HG02759 (cell line): Measurements from ENCODE around the gene ASCL5.
A peak's percentile ranks its signal among the peaks of the same experiment; 100 is the strongest.

Experiments
- ATAC-seq: cut with Tn5 transposase; IDR thresholded peaks from one replicate; pipeline ENCODE4 v1.9.1; 2021; ENCODE audit warnings: mild to moderate bottlenecking, moderate library complexity; ENCODE audit not compliant: unreplicated experiment

ASCL5 gene

DNA sequence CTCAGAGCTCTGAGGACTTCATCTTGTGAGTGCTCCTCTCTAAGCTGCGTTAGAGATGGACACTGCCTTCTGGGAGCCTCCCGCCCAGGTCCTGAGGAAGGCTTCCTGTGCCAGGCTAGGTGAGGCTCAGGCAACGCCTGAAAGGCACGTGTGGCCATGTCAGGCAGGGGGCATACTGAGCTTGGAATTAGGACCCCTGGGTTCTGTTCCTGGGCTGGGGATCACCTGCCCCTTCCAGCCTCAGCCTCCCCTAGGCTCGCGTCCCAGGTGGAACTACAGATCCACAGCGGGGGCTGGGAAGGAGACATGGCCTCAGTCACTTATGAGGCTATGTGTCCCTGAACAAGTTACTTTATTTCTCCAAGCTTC, 10.0 kb upstream of the ASCL5 start:
- no peak for ATAC-seq

DNA sequence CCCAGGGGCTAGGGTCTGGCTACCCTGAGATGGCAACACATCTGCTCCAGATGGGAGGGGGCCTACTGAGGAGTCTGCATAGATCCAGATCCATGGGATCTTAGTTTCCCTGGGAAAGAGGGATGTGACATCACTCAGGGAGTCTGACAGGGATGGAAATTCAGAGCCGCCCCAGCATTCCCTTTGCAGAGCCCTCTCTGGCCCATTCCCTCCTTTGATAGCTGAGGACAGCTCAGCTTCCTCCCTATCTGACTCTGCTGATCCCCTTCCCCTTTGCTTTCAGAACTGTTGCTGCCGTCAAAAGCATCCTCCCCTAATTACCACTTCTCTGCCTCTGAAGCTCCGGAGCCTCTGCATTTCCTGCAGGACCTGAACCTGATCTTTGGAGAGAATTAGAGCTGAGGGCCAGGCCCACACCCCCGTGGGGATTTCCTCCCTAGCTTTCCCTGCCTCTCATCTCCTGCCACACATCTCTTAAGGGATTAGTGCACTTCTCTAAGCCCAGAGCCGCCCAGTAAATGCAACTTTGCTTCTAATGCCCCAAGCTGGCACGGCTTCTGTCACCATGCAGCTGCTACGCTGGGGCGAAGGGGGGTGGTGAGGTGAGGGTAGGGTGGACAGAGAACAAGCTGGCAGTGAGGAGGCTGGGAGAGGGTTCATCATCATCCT, 9.5 kb upstream of the ASCL5 start:
- ATAC-seq, result no peak

DNA sequence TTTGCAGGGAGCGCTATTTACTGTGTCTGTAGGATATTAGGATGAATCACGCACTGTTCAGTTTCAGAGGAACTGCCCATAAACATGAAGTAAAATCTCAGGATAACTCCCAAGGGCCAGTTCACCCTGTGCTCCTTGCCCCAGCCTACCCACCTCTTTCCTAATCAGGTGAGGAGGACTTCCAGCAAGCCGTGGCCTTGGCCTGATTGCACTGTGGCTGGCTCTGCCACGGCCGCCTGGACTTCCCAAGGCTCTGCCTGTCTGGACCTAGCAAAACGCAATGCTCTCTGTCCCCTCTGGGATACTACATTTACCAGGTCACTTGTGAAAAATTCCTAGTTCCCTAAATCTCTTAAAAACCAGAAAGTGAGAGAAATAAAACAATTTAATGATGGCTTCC, 7.4 kb upstream of the ASCL5 start:
- no peak for ATAC-seq

DNA sequence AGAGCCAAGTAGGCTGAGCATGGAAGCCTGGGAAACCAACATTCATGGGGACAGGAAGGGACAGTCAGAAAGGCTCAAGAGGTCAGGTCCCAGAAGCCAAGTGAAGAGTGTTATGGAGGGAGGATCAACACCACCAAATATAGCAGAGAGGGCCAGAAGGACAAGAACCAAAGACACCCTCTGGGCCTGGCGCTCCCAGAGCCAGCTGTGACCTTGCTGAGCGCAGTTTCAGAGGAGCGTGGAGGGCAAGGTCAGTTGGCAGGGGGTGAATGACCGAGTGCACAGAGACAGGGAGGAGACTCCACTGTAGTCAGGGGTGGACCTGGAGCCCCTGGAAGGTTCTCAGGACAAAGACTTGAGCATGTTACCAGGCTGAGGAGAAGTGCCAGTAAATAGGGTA, 4.4 kb upstream of the ASCL5 start:
- ATAC-seq, result no peak

DNA sequence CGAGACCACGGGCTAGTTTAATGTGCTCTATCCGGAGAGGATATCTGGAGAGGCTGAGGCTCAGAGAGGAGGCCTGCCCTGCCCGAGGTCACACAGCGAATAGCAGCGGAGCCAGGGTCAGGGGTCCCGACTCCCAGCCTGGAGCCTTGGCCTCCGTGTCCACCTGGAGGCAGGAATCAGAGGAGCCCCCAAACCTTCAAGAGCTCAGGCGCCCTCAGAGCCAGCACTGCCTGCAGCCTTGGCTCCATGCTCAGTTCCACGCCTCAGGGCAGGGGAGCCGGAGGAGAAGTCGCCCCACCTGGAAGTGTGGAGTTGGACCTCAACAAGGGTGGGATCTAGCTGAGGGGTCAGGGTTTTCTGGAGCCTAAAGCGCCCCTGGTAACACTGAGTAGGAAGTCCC, 2.0 kb upstream of the ASCL5 start:
- ATAC-seq, result no peak

DNA sequence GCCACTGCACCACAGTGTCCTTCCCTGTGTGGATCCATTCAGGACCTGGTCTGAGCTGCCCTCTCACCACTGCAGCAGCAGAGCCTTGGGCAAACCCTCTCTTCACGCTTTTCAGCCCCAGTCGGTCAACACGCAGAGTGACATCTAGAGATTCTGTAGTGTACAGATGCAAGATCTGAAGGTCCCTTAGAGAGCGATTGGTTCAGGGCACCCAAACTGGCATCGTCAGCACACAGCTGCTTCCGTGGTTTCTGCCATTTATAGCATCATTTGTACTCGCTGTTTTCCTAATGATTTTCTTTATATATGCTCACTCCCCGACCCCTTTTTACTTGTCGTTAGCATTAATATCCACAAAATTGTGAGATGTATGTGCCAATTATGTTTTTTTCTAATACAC, 1.5 kb upstream of the ASCL5 start:
- no peak for ATAC-seq

DNA sequence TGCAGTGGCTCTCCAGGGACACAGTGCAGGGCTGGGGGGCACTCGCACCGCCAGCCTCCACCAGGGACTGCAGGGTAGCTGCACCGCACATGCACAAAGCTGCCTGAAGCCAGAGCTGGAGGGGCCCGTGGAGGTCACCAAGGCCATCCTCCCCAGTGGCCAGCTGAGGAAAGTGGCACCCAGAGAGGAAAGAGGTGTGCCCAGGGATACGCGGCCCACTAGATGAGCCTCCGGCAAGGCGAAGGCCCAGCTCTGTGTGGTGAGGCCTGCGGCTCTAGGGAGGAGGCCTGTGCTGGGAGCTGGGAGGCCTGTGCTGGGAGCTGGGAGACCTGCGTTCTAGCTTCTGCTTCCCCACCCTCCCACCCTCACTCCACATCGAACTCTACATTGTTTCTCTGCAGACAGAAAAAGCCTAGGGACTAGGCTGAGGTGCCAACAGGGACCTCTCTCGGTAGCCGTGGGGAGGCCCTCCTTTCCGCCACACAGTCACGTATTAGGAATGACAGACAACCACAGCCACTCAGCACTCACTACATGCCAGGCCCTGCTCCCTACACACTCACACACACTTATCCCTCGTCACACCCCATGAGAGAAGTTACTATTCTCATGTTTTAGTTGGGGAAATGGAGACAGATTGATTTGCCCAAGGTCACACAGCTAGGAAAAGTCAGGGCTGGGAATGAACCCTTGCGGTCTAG, 921 bp upstream of the ASCL5 start:
- ATAC-seq, result no peak

DNA sequence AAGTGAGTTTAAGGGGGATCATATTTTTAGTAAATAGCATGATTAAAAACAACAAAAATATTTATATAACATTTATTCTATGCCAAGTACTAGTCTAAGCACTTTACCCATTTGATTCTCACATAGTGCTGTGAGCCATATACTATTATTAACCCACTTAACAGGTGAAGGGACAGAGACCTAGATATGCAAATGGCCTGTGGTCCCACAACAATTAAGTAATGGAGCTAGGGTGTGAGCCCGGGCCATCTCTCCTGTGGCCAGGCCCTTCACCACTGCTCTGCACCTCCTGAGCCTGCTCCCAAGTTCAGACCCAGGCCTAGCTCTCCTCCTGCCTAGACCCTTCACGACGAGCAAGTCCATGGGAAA, 537 bp downstream of the ASCL5 start:
- ATAC-seq, result no peak

DNA sequence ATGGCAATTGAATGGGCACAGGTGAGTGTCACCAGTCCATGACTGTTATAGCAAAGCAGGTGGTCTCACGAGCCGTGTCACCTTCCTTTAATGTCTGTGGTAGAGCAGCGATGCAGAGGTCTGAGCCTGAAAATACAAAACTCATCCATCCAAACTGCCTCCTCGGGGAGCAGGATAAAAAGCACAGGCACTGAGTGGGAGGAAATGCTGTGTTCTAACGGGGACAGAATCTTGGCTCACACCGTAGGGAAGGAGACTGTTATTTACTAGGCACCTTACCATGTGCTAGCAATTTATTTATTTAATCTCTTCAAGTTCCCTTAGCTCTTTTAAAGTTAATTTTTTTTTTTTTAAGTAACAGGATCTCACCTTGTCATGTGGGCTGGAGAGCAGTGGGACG, 1.2 kb downstream of the ASCL5 start:
- no peak for ATAC-seq

DNA sequence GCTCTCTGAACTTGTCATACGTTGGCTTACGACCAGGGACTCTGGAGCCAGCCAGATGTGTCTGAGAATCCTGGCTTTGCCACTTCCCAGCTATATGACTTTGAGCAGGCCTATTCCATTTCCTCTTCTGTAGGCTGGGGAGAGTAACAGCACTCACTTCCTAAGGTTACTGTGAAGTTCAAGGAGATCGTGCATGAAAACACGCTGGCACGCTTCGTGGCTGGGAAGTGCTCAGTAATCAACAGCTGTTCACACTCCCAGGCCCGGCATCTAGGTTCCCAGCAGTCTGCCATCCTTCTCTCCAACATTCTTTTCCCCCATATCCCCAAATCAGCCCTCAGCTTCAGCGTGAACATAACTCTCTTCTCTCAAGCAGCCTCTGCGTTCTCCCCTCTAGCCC, 2.0 kb downstream of the ASCL5 start:
- ATAC-seq, result no peak

DNA sequence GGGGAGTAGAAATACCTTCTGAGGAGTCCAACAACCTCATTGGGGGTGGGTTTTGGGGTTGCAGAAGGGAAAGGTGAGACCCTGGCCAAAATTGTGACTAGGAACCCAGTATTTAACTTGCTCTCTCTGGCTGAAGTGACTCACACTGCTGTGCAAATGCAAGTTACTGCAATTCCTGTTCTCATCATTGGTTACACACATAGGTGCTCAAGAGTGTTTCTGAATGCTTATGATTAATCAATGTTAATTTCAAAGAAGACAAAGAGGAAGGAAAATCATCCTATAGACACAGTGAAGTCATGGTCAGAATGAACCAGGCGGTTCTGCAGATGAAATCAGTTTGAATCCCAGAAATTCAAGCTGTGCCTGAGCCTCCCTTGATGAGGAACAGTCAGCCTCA, 3.1 kb downstream of the ASCL5 start:
- ATAC-seq, result no peak

DNA sequence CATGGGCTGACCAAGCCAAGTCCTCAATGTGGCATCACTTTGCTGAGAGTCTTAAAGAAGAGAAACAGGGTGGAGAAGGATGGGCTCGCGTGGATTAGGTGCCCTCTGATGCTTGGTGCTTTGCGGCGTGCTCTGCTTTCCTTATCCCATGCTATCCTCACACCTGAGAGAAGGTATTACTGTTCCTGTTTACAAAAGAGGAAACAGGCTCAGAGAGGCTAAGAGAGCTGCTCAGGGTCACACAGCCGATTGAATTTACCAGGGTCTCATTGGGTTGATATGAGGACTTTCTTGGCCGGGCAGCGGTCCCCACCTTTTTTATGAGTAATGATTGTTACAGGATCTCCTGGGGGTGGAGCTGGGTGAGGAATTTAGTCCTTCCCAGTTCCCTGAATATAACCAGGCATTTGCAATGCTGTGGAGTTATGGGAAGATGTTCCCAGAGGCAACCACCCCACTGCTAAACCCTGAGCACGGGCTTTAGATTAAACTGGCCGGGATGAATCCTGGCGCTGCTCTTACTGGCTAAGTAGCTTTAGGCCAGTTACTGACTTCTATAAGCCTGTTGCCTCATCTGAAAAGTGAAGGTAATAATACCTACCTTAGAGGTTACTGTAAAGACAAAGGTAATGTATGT, 4.5 kb downstream of the ASCL5 start:
- ATAC-seq, result no peak

DNA sequence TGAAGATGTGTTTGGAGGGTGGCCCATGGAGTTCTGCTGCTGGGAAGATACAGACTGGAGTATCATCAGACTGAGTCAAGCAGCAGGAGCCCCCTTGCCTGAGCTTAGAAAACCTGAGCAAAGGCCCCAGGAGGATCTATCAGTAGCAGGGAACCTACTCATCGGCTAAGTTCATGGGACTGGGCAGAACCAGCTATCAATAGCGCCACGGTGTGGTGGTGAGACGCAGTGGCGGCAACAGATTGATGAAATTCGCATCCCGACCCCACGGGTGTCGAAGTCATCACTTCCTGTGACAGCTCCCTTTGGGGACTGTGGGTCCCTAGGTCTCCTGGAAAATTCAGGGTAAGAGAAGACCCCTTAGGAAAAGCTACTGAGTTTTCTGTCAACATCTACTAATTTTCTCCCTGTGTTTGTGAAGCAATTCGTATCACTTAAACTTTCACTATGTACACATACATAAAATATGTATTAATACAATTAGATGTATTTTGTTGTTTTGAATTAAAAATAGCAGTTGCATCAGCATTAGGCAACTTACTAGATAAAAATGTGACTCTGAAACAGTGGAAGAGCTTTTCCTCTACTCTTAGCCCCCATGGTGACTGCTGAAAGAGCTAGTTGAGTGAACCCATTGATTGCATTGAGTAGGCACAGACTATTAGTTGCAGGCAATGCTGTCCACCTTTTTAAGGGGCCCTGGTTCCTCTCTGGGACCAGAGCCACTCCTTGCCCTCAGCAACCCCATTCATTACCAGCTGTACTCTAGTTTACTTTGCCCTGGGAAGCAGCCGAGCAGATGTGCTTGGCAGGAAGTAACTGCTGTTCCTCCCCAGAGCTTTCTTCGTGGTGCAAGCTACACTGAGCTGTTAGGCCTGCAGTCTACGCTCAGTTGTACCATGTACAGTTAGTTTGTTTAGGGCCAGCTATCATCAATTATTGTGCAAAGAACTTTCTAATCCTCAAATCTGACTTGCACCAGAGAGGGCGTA, 7.5 kb downstream of the ASCL5 start:
- ATAC-seq, result no peak

DNA sequence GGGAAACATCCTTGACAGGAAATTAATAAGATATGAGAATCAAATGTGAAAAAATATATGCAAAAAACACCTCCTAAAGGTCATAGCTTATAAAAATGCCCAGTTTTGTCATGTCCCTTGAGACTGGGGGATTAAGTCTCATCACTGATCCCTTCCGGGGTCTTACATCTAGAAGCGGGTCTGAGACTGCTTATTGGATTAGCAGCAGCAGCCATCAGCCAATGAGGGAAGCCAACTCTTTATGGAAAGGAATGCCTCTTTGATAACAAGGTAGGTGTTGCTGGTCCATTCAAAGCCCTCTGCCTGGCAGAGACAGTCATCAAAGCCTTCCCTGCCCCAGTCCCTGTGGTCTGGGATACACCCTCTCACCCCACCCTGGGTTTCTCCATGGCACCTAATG, 10.9 kb downstream of the ASCL5 start:
- no peak for ATAC-seq

DNA sequence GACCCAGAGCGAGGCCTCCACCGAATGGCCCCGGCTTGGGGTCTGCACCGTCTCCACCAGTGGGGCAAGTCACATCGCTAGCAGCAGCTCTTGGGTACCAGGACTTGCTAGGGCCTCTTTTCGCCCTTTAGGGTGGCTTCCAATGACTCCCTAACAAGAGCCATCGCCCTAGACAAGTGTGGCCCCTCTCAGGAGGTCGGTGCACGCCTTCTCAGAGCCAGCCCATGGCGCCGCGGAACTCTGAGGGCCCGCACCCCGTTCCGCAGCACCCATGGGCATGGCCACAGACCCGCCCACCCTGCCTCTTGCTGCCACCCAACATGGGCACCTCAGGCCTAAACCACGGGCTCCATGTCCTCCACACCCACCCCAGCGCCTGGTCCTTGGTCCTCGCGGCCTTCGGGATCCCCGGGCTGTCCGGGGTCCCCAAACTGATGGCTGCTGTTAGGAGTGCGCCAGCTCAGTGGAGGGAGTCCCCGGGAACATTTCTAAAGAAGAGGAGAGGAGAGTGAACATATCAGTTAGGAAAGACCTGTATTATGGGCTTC, 11.5 kb downstream of the ASCL5 start:
- no peak for ATAC-seq

DNA sequence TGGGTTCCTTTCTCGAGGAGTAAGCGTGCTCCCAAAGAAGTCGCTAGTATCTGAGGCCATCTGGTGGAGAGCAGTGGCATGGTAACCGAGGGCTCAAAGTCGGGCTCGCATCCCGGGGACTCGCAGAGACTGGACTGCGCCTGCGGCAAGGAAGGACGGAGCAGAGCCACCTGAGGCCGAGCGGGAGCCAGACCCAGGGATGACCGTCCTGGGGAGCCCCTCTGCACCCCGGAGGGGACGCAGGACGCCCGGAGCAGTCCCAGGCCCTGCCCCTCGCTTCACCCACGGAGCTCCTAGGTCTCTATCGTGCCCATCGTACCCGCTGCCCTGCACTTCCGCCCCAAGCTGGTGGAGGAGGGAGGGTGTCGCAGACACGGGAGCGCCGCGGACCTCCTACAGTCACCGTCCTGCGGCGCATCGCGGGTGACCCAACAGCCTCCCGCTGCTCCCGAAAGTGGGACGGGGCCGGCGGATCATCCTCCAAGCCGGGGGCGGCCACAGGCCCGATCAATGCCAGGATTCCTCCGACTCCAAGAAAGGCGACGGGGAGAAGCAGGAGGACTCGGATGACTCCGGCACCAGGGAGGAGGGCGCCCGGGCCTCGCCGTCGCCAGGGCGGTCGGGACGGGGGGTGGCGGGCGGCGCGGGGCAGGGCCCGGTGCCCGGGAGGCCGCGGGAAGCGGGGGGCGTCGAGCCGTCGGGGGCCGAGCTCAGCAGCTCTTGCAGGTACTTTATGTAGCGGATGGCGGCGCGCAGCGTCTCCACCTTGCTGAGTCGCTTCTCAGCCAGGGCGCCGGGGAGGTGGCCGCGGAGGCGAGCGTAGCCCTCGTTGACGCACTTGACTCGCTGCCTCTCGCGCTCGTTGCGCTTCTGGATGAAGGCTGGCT, 12.5 kb downstream of the ASCL5 start:
- ATAC-seq, result peak; percentile 78

DNA sequence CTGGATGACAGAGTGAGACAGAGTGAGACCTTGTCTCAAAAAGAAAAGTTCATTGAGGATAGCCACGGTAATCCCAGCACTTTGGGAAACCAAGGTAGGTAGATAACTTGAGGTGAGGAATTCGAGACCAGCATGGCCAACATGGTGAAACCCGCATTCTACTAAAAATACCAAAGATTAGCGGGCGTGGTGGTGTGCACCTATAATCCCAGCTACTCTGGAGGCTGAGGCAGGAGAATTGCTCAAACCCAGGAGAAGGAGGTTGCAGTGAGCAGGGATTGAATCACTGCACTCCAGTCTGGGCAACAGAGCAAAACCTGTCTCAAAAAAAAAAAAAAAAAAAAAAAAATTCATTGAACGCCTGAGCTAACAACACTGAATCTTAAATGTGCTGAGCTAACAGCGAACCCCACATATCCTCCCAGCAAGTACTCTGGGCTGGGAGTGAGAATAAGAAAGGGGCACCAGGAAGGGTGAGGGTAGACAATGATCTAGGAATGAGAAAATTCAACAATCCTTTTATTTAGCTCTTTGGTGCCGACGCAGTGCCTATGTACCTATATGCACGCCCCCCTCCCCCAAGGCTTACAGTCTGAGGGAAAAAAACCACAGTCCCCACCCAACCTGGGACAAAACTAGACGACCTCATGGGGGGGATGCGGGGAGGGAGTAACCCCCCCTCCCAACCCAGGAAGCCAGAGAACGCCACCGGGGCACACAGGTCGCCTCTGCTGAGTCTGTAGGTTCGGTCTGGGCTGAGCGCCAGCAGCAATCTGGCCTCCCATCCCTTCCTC, 13.3 kb downstream of the ASCL5 start:
- ATAC-seq, result no peak

DNA sequence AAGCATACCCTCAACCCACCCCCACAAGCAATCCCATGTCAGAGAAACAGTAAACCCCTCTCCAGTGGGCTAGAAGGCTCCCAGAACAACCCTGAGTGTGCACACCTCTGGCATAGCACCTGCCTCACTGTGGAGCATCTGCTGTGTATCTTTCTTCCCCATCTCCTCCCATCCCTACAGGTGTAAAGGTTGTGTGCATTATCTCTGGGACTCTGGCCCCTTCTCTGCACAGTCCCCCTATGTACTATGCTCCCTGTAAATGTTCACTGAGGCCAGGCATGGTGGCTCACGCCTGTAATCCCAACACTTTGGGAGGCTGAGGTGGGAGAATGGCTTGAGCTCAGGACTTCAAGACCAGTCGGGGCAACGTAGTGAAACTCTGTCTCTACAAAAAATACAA, 14.1 kb downstream of the ASCL5 start:
- no peak for ATAC-seq

DNA sequence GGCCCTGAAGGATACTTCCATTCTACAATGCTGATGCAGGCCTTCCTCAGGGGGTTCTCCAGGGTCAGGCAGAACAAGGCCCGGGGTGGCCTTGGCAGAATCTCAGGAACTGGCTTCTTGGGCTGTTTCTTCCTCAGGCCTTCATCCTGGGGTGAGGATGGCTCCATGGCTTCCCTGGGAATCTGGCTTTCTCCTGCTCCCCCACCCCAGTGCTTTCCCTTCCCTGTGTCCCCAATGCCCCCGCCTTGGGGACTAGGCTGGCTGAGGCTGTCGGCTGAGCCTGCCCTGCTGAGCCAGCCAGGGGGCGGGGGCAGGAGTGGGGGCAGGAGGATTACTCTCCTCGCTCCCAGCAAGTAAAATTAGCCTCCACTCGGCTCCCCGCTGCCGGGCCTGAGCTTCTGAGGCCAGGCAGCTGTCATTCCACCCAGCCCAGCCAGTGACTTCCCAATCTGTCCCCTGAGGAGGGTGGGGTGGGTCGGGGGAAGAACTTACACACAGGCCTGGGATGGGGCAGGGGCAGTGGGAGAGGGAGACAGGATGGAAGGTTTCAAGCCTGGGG, 14.7 kb downstream of the ASCL5 start, which contains the start of gene CACNA1S:
Gene CACNA1S, minus strand, starts transcription at position 254 of the 559 bp plus-strand sequence. Its CDS starts 87 bp downstream, at position 167.
- ATAC-seq, result no peak
